ENCODE measurements around the gene LIG3. TPM values are rescaled to one million over a fixed set of nuclear protein-coding genes. Genes with fewer than 3 reads are reported as not detected.

The LIG3 gene
- polyA plus RNA-seq, 1 of the 3 experiments (the other 2 are of a cell fraction), result 25.7 TPM

DNA sequence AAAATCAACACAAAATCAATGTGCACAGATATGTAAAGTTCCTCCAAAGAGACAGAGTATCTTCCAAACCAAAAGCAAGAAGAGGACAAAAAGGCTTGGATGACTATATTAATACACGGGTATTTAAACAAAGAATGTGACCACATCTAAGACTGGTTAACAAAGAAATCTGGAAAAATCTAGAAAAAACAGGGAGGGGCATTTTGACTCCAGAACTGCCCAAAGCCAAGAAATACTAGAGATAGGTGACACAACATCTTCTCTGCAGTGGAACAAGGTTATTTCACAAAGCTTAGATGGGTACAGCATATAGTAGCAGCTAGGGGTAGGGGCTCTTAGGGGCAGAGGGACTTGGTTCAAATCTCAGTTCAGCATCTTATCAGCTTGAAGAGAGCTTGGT is 72.9 kb downstream of the LIG3 start:
- POLR2A ChIA-PET, result no interaction called here

DNA sequence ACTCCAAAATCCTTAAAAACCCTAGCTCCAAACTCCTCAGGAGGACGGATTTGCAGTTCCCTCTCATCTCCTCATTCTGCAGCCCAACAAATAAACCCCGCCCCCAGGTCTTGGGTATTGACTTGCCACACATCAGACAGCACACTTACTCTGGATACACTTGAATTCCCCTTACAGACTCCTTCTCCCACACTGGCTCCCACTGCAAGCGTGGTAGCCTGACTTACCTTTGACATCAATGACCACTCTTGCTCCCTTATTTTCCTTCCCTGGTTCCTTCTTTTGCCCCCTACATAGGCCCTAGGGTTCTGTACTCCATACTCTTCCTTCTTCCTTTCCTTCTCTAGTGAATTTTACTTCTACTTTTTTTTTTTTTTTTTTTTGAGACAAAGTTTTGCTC is 75.7 kb downstream of the LIG3 start:
- H3K9ac ChIP-seq, result no peak overlapping the region
- no peak for DNase-seq
- TF ChIP-seq SIN3A (IDR thresholded peaks at IDR 0.05; ENCODE audit: borderline replicate concordance, low read depth, low read length) (no peak), RXRA (IDR thresholded peaks at IDR 0.05; ENCODE audit: borderline replicate concordance, low read depth) (no peak), CHD2 (IDR thresholded peaks at IDR 0.05; ENCODE audit: low read length, partially characterized antibody) (no peak), NRF1 (IDR thresholded peaks at IDR 0.05; ENCODE audit: low read depth, low read length) (no peak), USF1 (IDR thresholded peaks at IDR 0.05; ENCODE audit: borderline replicate concordance, low read depth) (no peak), ELF1 (IDR thresholded peaks at IDR 0.05) (no peak)
- H3K4me3 ChIP-seq (ENCODE audit: low read depth in 2 of 2, low read length in 1 of 2), result no peak overlapping the region
- 87% methylated on average over 3 of the region's 3 CpGs for WGBS (ENCODE audit: low lambda C conversion rate)
- no peak overlapping the region for H2AFZ ChIP-seq (ENCODE audit: low read depth)
- H3K79me2 ChIP-seq (ENCODE audit: insufficient read depth), result peaks cover 28% of the 10 kb centered on the region
- peaks cover 0 to 3% of the 10 kb centered on the region in 2 experiments; a peak in 1 of 4 replicates for H3K4me1 ChIP-seq (ENCODE audit: control insufficient read depth in 1 of 2, insufficient read depth in 2 of 2, low read depth in 1 of 2, low read length in 1 of 2)
- no peaks in the 10 kb centered on the region for H3K36me3 ChIP-seq (replicated peaks in 1 of 2; ENCODE audit: control insufficient read depth in 1 of 2, insufficient read depth in 2 of 2, low read length in 1 of 2)
- POLR2A ChIA-PET, result no interaction called here
- no peaks in the 10 kb centered on the region for H3K9me3 ChIP-seq
- peaks cover 8% of the 10 kb centered on the region for H3F3A ChIP-seq (replicated peaks; ENCODE audit: insufficient read depth)
- no peaks in the 10 kb centered on the region for H4K20me1 ChIP-seq (ENCODE audit: insufficient read depth)
- CTCF ChIA-PET, result no interaction called here
- no peaks in the 10 kb centered on the region for H3K9me2 ChIP-seq
- H3K4me2 ChIP-seq, result no peak overlapping the region
- H3K27me3 ChIP-seq (ENCODE audit: insufficient read depth), result no peaks in the 10 kb centered on the region
- H3K27ac ChIP-seq (ENCODE audit: low read depth in 2 of 2, low read length in 1 of 2), result no peak overlapping the region

More for the DNA sequence above, 72.9 kb downstream of the LIG3 start:
- H3K4me3 ChIP-seq (ENCODE audit: low read depth in 2 of 2, low read length in 1 of 2), result no peak overlapping the region
- no peaks in the 10 kb centered on the region for H3K27me3 ChIP-seq (ENCODE audit: insufficient read depth)
- peaks cover 8% of the 10 kb centered on the region for H3F3A ChIP-seq (replicated peaks; ENCODE audit: insufficient read depth)
- H3K9me2 ChIP-seq, result no peaks in the 10 kb centered on the region
- H3K4me2 ChIP-seq, result peak overlapping the region; percentile 29; the same call in 1 of the 2 replicates
- CTCF ChIA-PET, result interaction anchor here (1.4 to 1.8 kb wide), 2 partner anchors 12 to 27 kb away, joined by 3 to 4 read pairs; no protein-coding TSS in a partner anchor
- no peak overlapping the region for H2AFZ ChIP-seq (ENCODE audit: low read depth)
- H3K4me1 ChIP-seq (ENCODE audit: control insufficient read depth in 1 of 2, insufficient read depth in 2 of 2, low read depth in 1 of 2, low read length in 1 of 2), result peaks cover 0 to 3% of the 10 kb centered on the region in 2 experiments; a peak in 1 of 4 replicates
- peaks cover 21% of the 10 kb centered on the region for H3K79me2 ChIP-seq (ENCODE audit: insufficient read depth)
- DNase-seq, result no peak
- no peak overlapping the region; a peak in 1 of 4 replicates for H3K27ac ChIP-seq (ENCODE audit: low read depth in 2 of 2, low read length in 1 of 2)
- H4K20me1 ChIP-seq (ENCODE audit: insufficient read depth), result no peaks in the 10 kb centered on the region
- no peaks in the 10 kb centered on the region for H3K9me3 ChIP-seq
- no peak for TF ChIP-seq EZH2phosphoT487 (IDR thresholded peaks at IDR 0.05; ENCODE audit: borderline replicate concordance, low read depth)
- TF ChIP-seq FOXM1 (IDR thresholded peaks at IDR 0.05; ENCODE audit: low read depth), result no peak
- H3K36me3 ChIP-seq (replicated peaks in 1 of 2; ENCODE audit: control insufficient read depth in 1 of 2, insufficient read depth in 2 of 2, low read length in 1 of 2), result no peaks in the 10 kb centered on the region
- 82% methylated on average over 1 of the region's 1 CpG for WGBS (ENCODE audit: low lambda C conversion rate)
- no peak overlapping the region for H3K9ac ChIP-seq

GRCh38 chr17:35057332-35057915 is 77.1 kb downstream of the LIG3 start:
- Histone ChIP-seq H3K27me3 (ENCODE audit: insufficient read depth) (no peaks in the 10 kb centered on the region), H3K27ac (ENCODE audit: low read depth in 2 of 2, low read length in 1 of 2) (no peak overlapping the region), H3F3A (replicated peaks; ENCODE audit: insufficient read depth) (no peaks in the 10 kb centered on the region), H4K20me1 (ENCODE audit: insufficient read depth) (no peaks in the 10 kb centered on the region), H3K9me2 (no peaks in the 10 kb centered on the region), H3K4me1 (ENCODE audit: control insufficient read depth in 1 of 2, insufficient read depth in 2 of 2, low read depth in 1 of 2, low read length in 1 of 2) (no peaks in the 10 kb centered on the region), H3K79me2 (ENCODE audit: insufficient read depth) (peaks cover 31% of the 10 kb centered on the region), H3K9ac (no peak overlapping the region), H3K9me3 (no peaks in the 10 kb centered on the region), H3K36me3 (replicated peaks in 1 of 2; ENCODE audit: control insufficient read depth in 1 of 2, insufficient read depth in 2 of 2, low read length in 1 of 2) (no peaks in the 10 kb centered on the region), H3K4me3 (ENCODE audit: low read depth in 2 of 2, low read length in 1 of 2) (no peak overlapping the region), H2AFZ (ENCODE audit: low read depth) (no peak overlapping the region), H3K4me2 (no peak overlapping the region)
- POLR2A ChIA-PET, result no interaction called here
- no peak for DNase-seq
- WGBS (ENCODE audit: low lambda C conversion rate), result 91% methylated on average over 1 of the region's 1 CpG
- no peak for TF ChIP-seq POLR2AphosphoS5 (IDR thresholded peaks at IDR 0.05; ENCODE audit: low read depth, low read length)
- TF ChIP-seq ELF1 (IDR thresholded peaks at IDR 0.05), result no peak
- TF ChIP-seq FOXJ3 (CRISPR knock-in tag; IDR thresholded peaks at IDR 0.05), result no peak
- TF ChIP-seq, protein P1, sequence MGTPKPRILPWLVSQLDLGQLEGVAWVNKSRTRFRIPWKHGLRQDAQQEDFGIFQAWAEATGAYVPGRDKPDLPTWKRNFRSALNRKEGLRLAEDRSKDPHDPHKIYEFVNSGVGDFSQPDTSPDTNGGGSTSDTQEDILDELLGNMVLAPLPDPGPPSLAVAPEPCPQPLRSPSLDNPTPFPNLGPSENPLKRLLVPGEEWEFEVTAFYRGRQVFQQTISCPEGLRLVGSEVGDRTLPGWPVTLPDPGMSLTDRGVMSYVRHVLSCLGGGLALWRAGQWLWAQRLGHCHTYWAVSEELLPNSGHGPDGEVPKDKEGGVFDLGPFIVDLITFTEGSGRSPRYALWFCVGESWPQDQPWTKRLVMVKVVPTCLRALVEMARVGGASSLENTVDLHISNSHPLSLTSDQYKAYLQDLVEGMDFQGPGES (IDR thresholded peaks at IDR 0.05; ENCODE audit: low read depth, low read length), result no peak
- no peak for TF ChIP-seq RAD21 (IDR thresholded peaks at IDR 0.05; ENCODE audit: low read length)
- TF ChIP-seq MXI1 (IDR thresholded peaks at IDR 0.05; ENCODE audit: low read depth, low read length), result no peak
- TF ChIP-seq TAF1 (IDR thresholded peaks at IDR 0.05; ENCODE audit: borderline replicate concordance, low read depth, low read length), result no peak
- TF ChIP-seq CTCF (IDR thresholded peaks at IDR 0.05), result no peak
- no peak for TF ChIP-seq NRF1 (IDR thresholded peaks at IDR 0.05; ENCODE audit: low read depth, low read length)
- no peak for TF ChIP-seq PBX3 (IDR thresholded peaks at IDR 0.05)
- CTCF ChIA-PET, result interaction anchor here (1.1 kb wide), 1 partner anchor 12 kb away, joined by 3 read pairs; no protein-coding TSS in a partner anchor

Data from SK-N-SH (cell line).